ENCODE measurements around the gene DMRTB1. TPM values are rescaled to one million over a fixed set of nuclear protein-coding genes. Genes with fewer than 3 reads are reported as not detected.

DMRTB1 gene
- total and polyA plus RNA-seq, 2 of the 8 experiments (the other 6 are each of a cell fraction or from before 2014, with no cell fraction given) = 0.06 to 0.35 TPM

GRCh38 chr1:53516181-53516580 lies 57.0 kb downstream of the DMRTB1 start:
- H3K4me2 ChIP-seq (ENCODE audit: insufficient read depth in 1 of 2, low read depth in 2 of 2, low read length in 2 of 2) = no peak overlapping the region
- H4K8ac ChIP-seq (ENCODE audit: extremely low read depth, insufficient read depth, low read length) = no peak overlapping the region
- H2BK120ac ChIP-seq (replicated peaks; ENCODE audit: low read depth, low read length) = no peak overlapping the region
- no peak overlapping the region for H2BK15ac ChIP-seq (ENCODE audit: low read length)
- ChIA-PET POLR2A (ENCODE audit: partially characterized antibody) (no interaction called here), CTCF (ENCODE audit: partially characterized antibody) (interaction anchor here (0.6 to 1.7 kb wide), 3 partner anchors 16 to 84 kb away, joined by 3 to 12 read pairs (median 5); no protein-coding TSS in a partner anchor)
- H3K36me3 ChIP-seq (ENCODE audit: control insufficient read depth in 2 of 4, insufficient read depth in 4 of 4, low read length in 3 of 4) = no peaks in the 10 kb centered on the region
- H2BK5ac ChIP-seq (ENCODE audit: low read depth, low read length) = no peak overlapping the region
- H2BK12ac ChIP-seq (ENCODE audit: low read depth, low read length) = no peak overlapping the region
- TF ChIP-seq KDM1A (IDR thresholded peaks at IDR 0.05; ENCODE audit: borderline replicate concordance, low read length) (no peak), RNF2 (IDR thresholded peaks at IDR 0.05; ENCODE audit: borderline replicate concordance, low read depth, low read length, missing control alignments, poor library complexity, severe bottlenecking) (no peak), KDM4A (IDR thresholded peaks at IDR 0.05; ENCODE audit: low read depth, low read length, severe bottlenecking) (no peak), SIX5 (IDR thresholded peaks at IDR 0.05; ENCODE audit: low read depth, low read length) (no peak), ZNF274 (IDR thresholded peaks at IDR 0.05; ENCODE audit: borderline replicate concordance, extremely low read depth, low read length) (no peak), SAP30 (IDR thresholded peaks at IDR 0.05; ENCODE audit: insufficient read depth, insufficient replicate concordance, low read length) (no peak), JUN (IDR thresholded peaks at IDR 0.05; ENCODE audit: low read depth, low read length) (no peak), SP1 (IDR thresholded peaks at IDR 0.05; ENCODE audit: low read depth, low read length) (no peak), PHF8 (conservative IDR thresholded peaks at IDR 0.05; ENCODE audit: low read depth, low read length) (no peak), FOSL1 (IDR thresholded peaks at IDR 0.05; ENCODE audit: insufficient read depth, low read depth, low read length) (no peak), BCL11A (IDR thresholded peaks at IDR 0.05; ENCODE audit: low read depth in 2 of 2, low read length in 2 of 2) (no peak), HDAC2 (IDR thresholded peaks at IDR 0.05; ENCODE audit: borderline replicate concordance in 1 of 2, low read depth in 2 of 2, low read length in 2 of 2) (no peak), JUND (IDR thresholded peaks at IDR 0.05; ENCODE audit: low read length) (no peak)
- no peak overlapping the region for H2AFZ ChIP-seq (ENCODE audit: low read length)
- H4K5ac ChIP-seq (ENCODE audit: insufficient read length, low read depth, low read length) = no peak overlapping the region
- H2BK20ac ChIP-seq (ENCODE audit: low read length) = no peak overlapping the region
- H3K14ac ChIP-seq (ENCODE audit: insufficient read length) = no peak overlapping the region
- no peak overlapping the region for H3K4ac ChIP-seq (replicated peaks; ENCODE audit: insufficient read length, low read depth, low read length)
- H3K27ac ChIP-seq (ENCODE audit: low read depth, low read length) = no peak overlapping the region
- no peak overlapping the region for H3K9ac ChIP-seq (replicated peaks in 1 of 4; ENCODE audit: extremely low read depth in 1 of 4, low read depth in 3 of 4, low read length in 3 of 4)
- no peak overlapping the region for H3K18ac ChIP-seq (ENCODE audit: extremely low read depth, low read length)
- DNase-seq (ENCODE audit: low read depth in 1 of 2, low spot score in 2 of 2) = no peak
- H3K4me1 ChIP-seq (replicated peaks in 1 of 4; ENCODE audit: control insufficient read depth in 3 of 4, insufficient read depth in 4 of 4, low read length in 3 of 4) = 0 out of 7 replicates have a peak, but pooled peaks cover 0 to 3% (median 1%) of the 10 kb centered on the region in 4 experiments
- H4K91ac ChIP-seq (replicated peaks; ENCODE audit: insufficient read length, low read length) = no peak overlapping the region
- no peak overlapping the region for H3K56ac ChIP-seq (replicated peaks; ENCODE audit: insufficient read length, low read depth, low read length)
- no peak overlapping the region for H3K4me3 ChIP-seq (ENCODE audit: extremely low read depth in 1 of 4, insufficient read depth in 2 of 4, low read depth in 3 of 4, low read length in 4 of 4)
- WGBS, 2 experiments (ENCODE audit: extremely low coverage in 1 of 2, insufficient coverage in 1 of 2, insufficient read length in 1 of 2, insufficient replicate concordance in 2 of 2, low coverage in 1 of 2, low lambda C conversion rate in 2 of 2, missing lambda C conversion rate in 1 of 2) = 91% methylated on average over 7 of the region's 7 CpGs; no CpG with 5 or more reads in 1 of the 2 experiments
- H3K79me1 ChIP-seq (ENCODE audit: low read depth, low read length) = no peaks in the 10 kb centered on the region
- 0 out of 7 replicates have a peak, but pooled peaks cover 0 to 2% (median 0%) of the 10 kb centered on the region in 4 experiments for H3K27me3 ChIP-seq (replicated peaks in 1 of 4; ENCODE audit: control insufficient read depth in 3 of 4, extremely low read depth in 1 of 4, insufficient read depth in 3 of 4, low read length in 3 of 4)
- H3K79me2 ChIP-seq (ENCODE audit: control insufficient read depth in 1 of 2, insufficient read depth in 2 of 2, low read length in 2 of 2) = no peaks in the 10 kb centered on the region
- H3K23ac ChIP-seq (ENCODE audit: insufficient read length) = no peak overlapping the region
- H4K20me1 ChIP-seq (replicated peaks in 1 of 2; ENCODE audit: control insufficient read depth in 1 of 2, insufficient read depth in 2 of 2, low read length in 2 of 2) = no peaks in the 10 kb centered on the region
- H3K9me3 ChIP-seq (ENCODE audit: insufficient read depth in 2 of 2, low read depth in 1 of 2, low read length in 1 of 2) = no peaks in the 10 kb centered on the region
- FAIRE-seq = no peak
- no peak overlapping the region for H2AK5ac ChIP-seq (ENCODE audit: low read depth, low read length)
- H3K23me2 ChIP-seq (ENCODE audit: low read depth, low read length) = no peaks in the 10 kb centered on the region
